H1 (cell line): Measurements from ENCODE around the gene PRR36. TPM values are rescaled to one million over a fixed set of nuclear protein-coding genes. Genes with fewer than 3 reads are reported as not detected.

Experiments
- CTCF ChIA-PET: fragments of 300-600 bp; sonication (Branson Sonifier 250); formaldehyde crosslinking; loops from one replicate; lab custom pipeline; 2021; ENCODE audit not compliant: partially characterized antibody; lab: Charles Lee
- POLR2A ChIA-PET: fragments of 300-600 bp; sonication (Branson Sonifier 250); formaldehyde crosslinking; loops from one replicate; lab custom pipeline; 2021; ENCODE audit warnings: inconsistent platforms; ENCODE audit not compliant: partially characterized antibody; lab: Charles Lee
- DNase-seq, 2 experiments: peaks; one replicate each; pipeline versions ENCODE4 v3.0.0 to v3.0.0-alpha.2; 2010 to 2022; ENCODE audit warnings: low spot score in 2 of 2, low read depth in 1 of 2, mixed read lengths in 1 of 2
- FAIRE-seq: peaks from 2 replicates; lab custom pipeline; 2011; peaks lifted over from hg19 to GRCh38; lab: Jason Lieb, UNC
- H2AFZ ChIP-seq: 2 replicates; pipeline ENCODE4 v1.8.1; 2012; ENCODE audit warnings: low read length, inconsistent platforms
- H2AK5ac ChIP-seq: 2 replicates; pipeline ENCODE4 v1.6.1; 2013; ENCODE audit warnings: low read depth, low read length
- H2BK120ac ChIP-seq: replicated peaks from 2 replicates; pipeline ENCODE3; 2013; ENCODE audit warnings: low read depth, low read length, inconsistent platforms
- H2BK12ac ChIP-seq: 2 replicates; pipeline ENCODE4 v1.6.1; 2013; ENCODE audit warnings: low read depth, low read length
- H2BK15ac ChIP-seq: 2 replicates; pipeline ENCODE4 v1.6.1; 2013; ENCODE audit warnings: low read length
- H2BK20ac ChIP-seq: 2 replicates; pipeline ENCODE4 v1.6.1; 2013; ENCODE audit warnings: low read length
- H2BK5ac ChIP-seq: 2 replicates; pipeline ENCODE4 v1.6.1; 2013; ENCODE audit warnings: low read depth, low read length
- H3K14ac ChIP-seq: 2 replicates; pipeline ENCODE4 v1.6.1; 2013; ENCODE audit warnings: inconsistent platforms; ENCODE audit not compliant: insufficient read length
- H3K18ac ChIP-seq: 2 replicates; pipeline ENCODE4 v1.6.1; 2013; ENCODE audit warnings: low read length; ENCODE audit errors: extremely low read depth
- H3K23ac ChIP-seq: 2 replicates; pipeline ENCODE4 v1.6.1; 2013; ENCODE audit warnings: inconsistent platforms; ENCODE audit not compliant: insufficient read length
- H3K23me2 ChIP-seq: 2 replicates; pipeline ENCODE4 v1.6.1; 2013; ENCODE audit warnings: low read depth, low read length
- H3K27ac ChIP-seq: 2 replicates; pipeline ENCODE4 v1.6.1; 2011; ENCODE audit warnings: low read depth, low read length, inconsistent platforms
- H3K27me3 ChIP-seq, 4 experiments: replicated peaks in 1 of 4; 1 replicate in 1 of 4; 2 replicates in 3 of 4; pipeline versions ENCODE4 v1.6.1 to v1.8.1; 2011 to 2013; ENCODE audit warnings: low read length in 3 of 4, mild to moderate bottlenecking in 3 of 4, inconsistent platforms in 2 of 4, mixed read lengths in 2 of 4, moderate library complexity in 1 of 4; ENCODE audit not compliant: control insufficient read depth in 3 of 4, insufficient read depth in 3 of 4; ENCODE audit errors: extremely low read depth in 1 of 4
- H3K36me3 ChIP-seq, 4 experiments: 2 replicates each; pipeline versions ENCODE4 v1.6.1 to v1.8.1; 2011 to 2013; ENCODE audit warnings: mild to moderate bottlenecking in 4 of 4, low read length in 3 of 4, moderate library complexity in 2 of 4, control low read depth in 1 of 4, inconsistent platforms in 1 of 4; ENCODE audit not compliant: insufficient read depth in 4 of 4, control insufficient read depth in 2 of 4
- H3K4ac ChIP-seq: replicated peaks from 2 replicates; pipeline ENCODE3; 2013; ENCODE audit warnings: low read length, low read depth, mixed read lengths, inconsistent platforms; ENCODE audit not compliant: insufficient read length
- H3K4me1 ChIP-seq, 4 experiments: replicated peaks in 1 of 4; 1 replicate in 1 of 4; 2 replicates in 3 of 4; pipeline versions ENCODE4 v1.6.1 to v1.8.1; 2011 to 2013; ENCODE audit warnings: low read length in 3 of 4, inconsistent platforms in 2 of 4, mixed read lengths in 1 of 4; ENCODE audit not compliant: insufficient read depth in 4 of 4, control insufficient read depth in 3 of 4
- H3K4me2 ChIP-seq, 2 experiments: 2 replicates each; pipeline versions ENCODE4 v1.6.1 to v1.8.1; 2011 to 2013; ENCODE audit warnings: low read depth in 2 of 2, low read length in 2 of 2, control low read depth in 1 of 2, inconsistent platforms in 1 of 2, mild to moderate bottlenecking in 1 of 2; ENCODE audit not compliant: insufficient read depth in 1 of 2
- H3K4me3 ChIP-seq, 4 experiments: fragments of 200-600, 300-600 bp in 1 of 4; sonication (generic), shearing (Covaris generic), sonication (Bioruptor Twin) in 1 of 4; 2 replicates each; pipeline versions ENCODE4 v1.5.1 to v1.8.1; 2011 to 2016; ENCODE audit warnings: low read length in 4 of 4, low read depth in 3 of 4, control low read depth in 2 of 4, inconsistent platforms in 2 of 4, mild to moderate bottlenecking in 2 of 4, mixed read lengths in 1 of 4, moderate library complexity in 1 of 4; ENCODE audit not compliant: insufficient read depth in 2 of 4; ENCODE audit errors: extremely low read depth in 1 of 4
- H3K56ac ChIP-seq: replicated peaks from 2 replicates; pipeline ENCODE3; 2013; ENCODE audit warnings: low read depth, mild to moderate bottlenecking, mixed read lengths, low read length, inconsistent platforms; ENCODE audit not compliant: insufficient read length
- H3K79me1 ChIP-seq: 2 replicates; pipeline ENCODE4 v1.6.1; 2013; ENCODE audit warnings: low read depth, low read length, control low read depth
- H3K79me2 ChIP-seq, 2 experiments: 2 replicates each; pipeline versions ENCODE4 v1.6.1 to v1.8.1; 2012 to 2013; ENCODE audit warnings: low read length in 2 of 2, mild to moderate bottlenecking in 2 of 2, inconsistent platforms in 1 of 2; ENCODE audit not compliant: insufficient read depth in 2 of 2, control insufficient read depth in 1 of 2
- H3K9ac ChIP-seq, 4 experiments: replicated peaks in 1 of 4; 1 replicate in 1 of 4; 2 replicates in 3 of 4; pipeline versions ENCODE4 v1.6.1 to v1.8.1; 2011 to 2013; ENCODE audit warnings: low read depth in 3 of 4, low read length in 3 of 4, control low read depth in 2 of 4, mild to moderate bottlenecking in 2 of 4, moderate library complexity in 2 of 4, inconsistent platforms in 1 of 4; ENCODE audit errors: extremely low read depth in 1 of 4
- H3K9me3 ChIP-seq, 2 experiments: 2 replicates each; pipeline versions ENCODE4 v1.6.1 to v1.8.1; 2012 to 2013; ENCODE audit warnings: mild to moderate bottlenecking in 2 of 2, moderate library complexity in 2 of 2, control low read depth in 1 of 2, inconsistent platforms in 1 of 2, low read depth in 1 of 2, low read length in 1 of 2, mixed read lengths in 1 of 2; ENCODE audit not compliant: insufficient read depth in 2 of 2
- H4K20me1 ChIP-seq, 2 experiments: replicated peaks in 1 of 2; 2 replicates each; pipeline versions ENCODE3 to v1.8.1; 2011 to 2013; ENCODE audit warnings: inconsistent platforms in 2 of 2, low read length in 2 of 2, mild to moderate bottlenecking in 1 of 2; ENCODE audit not compliant: insufficient read depth in 2 of 2, control insufficient read depth in 1 of 2
- H4K5ac ChIP-seq: 2 replicates; pipeline ENCODE4 v1.6.1; 2013; ENCODE audit warnings: low read length, low read depth, mixed read lengths, inconsistent platforms; ENCODE audit not compliant: insufficient read length
- H4K8ac ChIP-seq: 2 replicates; pipeline ENCODE4 v1.8.0; 2013; ENCODE audit warnings: mild to moderate bottlenecking, moderate library complexity, low read length, inconsistent platforms; ENCODE audit not compliant: insufficient read depth; ENCODE audit errors: extremely low read depth
- H4K91ac ChIP-seq: replicated peaks from 2 replicates; pipeline ENCODE3; 2013; ENCODE audit warnings: low read length, mixed read lengths, inconsistent platforms; ENCODE audit not compliant: insufficient read length
- NANOG ChIP-seq: IDR thresholded peaks from 2 replicates; pipeline ENCODE4 v1.6.1; 2011; ENCODE audit warnings: low read length, low read depth, mild to moderate bottlenecking, inconsistent platforms; ENCODE audit not compliant: insufficient read depth, poor library complexity, severe bottlenecking
- RXRA ChIP-seq: IDR thresholded peaks from 2 replicates; pipeline ENCODE4 v1.6.1; 2011; ENCODE audit warnings: low read depth, mild to moderate bottlenecking, low read length, moderate library complexity; ENCODE audit not compliant: insufficient read depth
- SP1 ChIP-seq: IDR thresholded peaks from 2 replicates; pipeline ENCODE4 v1.6.1; 2011; ENCODE audit warnings: low read depth, low read length
- WGBS, 2 experiments: shearing (Covaris generic) in 1 of 2; methylation state at CpG; one replicate each; pipeline versions ENCODE4 v1.1.6 to v1.1.7; 2013 to 2015; ENCODE audit warnings: low lambda C conversion rate in 2 of 2, mixed read lengths in 2 of 2, inconsistent platforms in 1 of 2, low coverage in 1 of 2, missing lambda C conversion rate in 1 of 2; ENCODE audit not compliant: insufficient replicate concordance in 2 of 2, insufficient coverage in 1 of 2, insufficient read length in 1 of 2; ENCODE audit errors: extremely low coverage in 1 of 2, missing lambda C conversion rate in 1 of 2; 5-methylcytosine and 5-hydroxymethylcytosine counted together
- polyA plus RNA-seq, 7 experiments: library from polyadenylated mRNA; depleted of rRNA in 3 of 7; stranded (reverse) in 5 of 7; unstranded in 2 of 7; fragments of >200 nt in 5 of 7; fragments of 200-250 nt in 2 of 7; gene quantifications; 1 replicate in 5 of 7; 2 replicates in 1 of 7; 4 replicates in 1 of 7; pipeline versions ENCODE4 v1.2.1 to v1.2.3, GENCODE V29; 2011 to 2013; ENCODE audit warnings: missing spikeins in 2 of 7, mixed read lengths in 2 of 7
- total RNA-seq: library from RNA; stranded (reverse); fragmentation: NEBNext Ultra II Directional; extraction: Animal tissue kit (Norgen Biotek cat#: 25700); gene quantifications from 2 replicates; pipeline ENCODE4 v1.2.1, GENCODE V29; 2021

PRR36 gene
- total and polyA plus RNA-seq, 2 of the 8 experiments (the other 6 are each of a cell fraction or from before 2014, with no cell fraction given), result 1.6 to 23.9 TPM

- 75% methylated on average over 3 of the region's 3 CpGs; no CpG with 5 or more reads in 1 of the 2 experiments for WGBS, 2 experiments
- no peak overlapping the region for H4K91ac ChIP-seq
- TF ChIP-seq SP1, result no peak
- TF ChIP-seq NANOG, result no peak
- no peak for TF ChIP-seq RXRA
- CTCF ChIA-PET, result interaction anchor here (0.6 to 4.9 kb wide), 18 partner anchors 10 to 1393 kb away, joined by 3 to 21 read pairs (median 4); partner anchors contain the start of genes LRRC8E and TGFBR3L
- no peak overlapping the region for H3K23ac ChIP-seq
- no peak overlapping the region for H3K27ac ChIP-seq
- H4K8ac ChIP-seq, result no peak overlapping the region
- H4K5ac ChIP-seq, result no peak overlapping the region
- DNase-seq (no peak), FAIRE-seq (no peak)
- H3K4me2 ChIP-seq, result no peak overlapping the region
- H2AK5ac ChIP-seq, result no peak overlapping the region
- no peak overlapping the region for H2BK15ac ChIP-seq
- H3K9ac ChIP-seq, result no peak overlapping the region
- H3K56ac ChIP-seq, result no peak overlapping the region
- no peaks in the 10 kb centered on the region; a peak in 1 of 8 replicates for H3K36me3 ChIP-seq
- H3K18ac ChIP-seq, result no peak overlapping the region
- H3K4ac ChIP-seq, result no peak overlapping the region
- no peak overlapping the region for H3K4me3 ChIP-seq
- peaks cover 0 to 12% of the 10 kb centered on the region in 2 experiments; a peak in 2 of 4 replicates for H3K79me2 ChIP-seq
- H3K14ac ChIP-seq, result no peak overlapping the region
- POLR2A ChIA-PET, result interaction anchor here (0.7 to 5.0 kb wide), 12 partner anchors 8 to 48 kb away, joined by 3 to 22 read pairs (median 8); partner anchors contain the start of genes LRRC8E, SNAPC2, TGFBR3L and TIMM44
- H3K79me1 ChIP-seq, result peaks cover 9% of the 10 kb centered on the region
- no peak overlapping the region for H2BK5ac ChIP-seq
- peaks cover 13% of the 10 kb centered on the region for H3K23me2 ChIP-seq
- no peak overlapping the region for H2BK12ac ChIP-seq
- H2BK120ac ChIP-seq, result no peak overlapping the region
- peaks cover 0 to 13% (median 7%) of the 10 kb centered on the region in 4 experiments; a peak in 5 of 7 replicates for H3K4me1 ChIP-seq
- no peak overlapping the region for H2AFZ ChIP-seq
- H2BK20ac ChIP-seq, result no peak overlapping the region
- H3K27me3 ChIP-seq, result no peaks in the 10 kb centered on the region
- no peaks in the 10 kb centered on the region for H3K9me3 ChIP-seq
- no peaks in the 10 kb centered on the region for H4K20me1 ChIP-seq
Measured at GRCh38 chr19:7900931-7901330, 26.7 kb upstream of the PRR36 start.
